Activated CD8-positive, alpha-beta memory T cell treated with anti-CD3 and anti-CD28 coated beads, Interleukin-2, amount 50 U/mL, for 24 hours (primary cell): ENCODE data around the gene HCN4.

Experiments used
- DNase-seq: peaks from one replicate; pipeline ENCODE4 v3.0.0-alpha.2; 2020; ENCODE audit errors: extremely low read depth

The HCN4 gene

DNA sequence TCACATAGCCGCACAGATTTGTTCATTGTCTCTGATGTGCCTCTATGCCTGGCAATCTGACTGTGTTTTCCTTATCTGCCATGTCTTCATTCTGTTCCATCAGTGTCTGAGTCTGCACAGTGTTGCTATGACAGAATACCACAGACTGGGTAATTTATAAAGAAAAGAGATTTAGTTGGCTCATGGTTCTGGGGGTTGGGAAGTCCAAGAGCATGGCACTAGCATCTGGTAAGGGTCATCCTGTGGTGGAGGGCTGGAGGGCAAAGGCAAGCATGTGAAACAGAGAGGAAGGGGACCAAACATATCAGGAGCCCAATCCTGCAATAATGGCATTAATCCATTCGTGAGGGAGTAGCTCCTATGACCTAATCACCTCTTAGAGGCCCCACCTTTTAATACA lies 11.9 kb upstream of the HCN4 start:
- DNase-seq: no peak

DNA sequence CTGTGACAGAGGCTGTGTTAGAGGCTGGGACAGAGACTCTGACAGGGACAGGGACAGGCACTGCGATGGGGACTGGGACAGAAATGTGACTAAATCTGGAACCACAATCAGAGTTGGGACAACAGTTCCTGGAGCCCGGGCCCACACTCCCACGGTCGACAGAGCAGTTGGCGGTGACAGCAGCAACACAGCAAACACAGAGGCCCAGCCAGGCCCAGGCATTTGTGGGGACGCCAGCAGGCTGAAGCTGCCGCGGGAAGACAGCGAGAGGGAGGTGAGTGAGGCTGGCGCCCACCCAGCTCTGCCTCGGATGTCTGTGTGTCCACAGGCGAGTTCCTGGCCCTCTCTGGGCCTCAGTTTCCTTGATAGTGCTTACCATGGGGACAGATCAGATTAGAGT lies 9.3 kb upstream of the HCN4 start:
- no peak for DNase-seq

DNA sequence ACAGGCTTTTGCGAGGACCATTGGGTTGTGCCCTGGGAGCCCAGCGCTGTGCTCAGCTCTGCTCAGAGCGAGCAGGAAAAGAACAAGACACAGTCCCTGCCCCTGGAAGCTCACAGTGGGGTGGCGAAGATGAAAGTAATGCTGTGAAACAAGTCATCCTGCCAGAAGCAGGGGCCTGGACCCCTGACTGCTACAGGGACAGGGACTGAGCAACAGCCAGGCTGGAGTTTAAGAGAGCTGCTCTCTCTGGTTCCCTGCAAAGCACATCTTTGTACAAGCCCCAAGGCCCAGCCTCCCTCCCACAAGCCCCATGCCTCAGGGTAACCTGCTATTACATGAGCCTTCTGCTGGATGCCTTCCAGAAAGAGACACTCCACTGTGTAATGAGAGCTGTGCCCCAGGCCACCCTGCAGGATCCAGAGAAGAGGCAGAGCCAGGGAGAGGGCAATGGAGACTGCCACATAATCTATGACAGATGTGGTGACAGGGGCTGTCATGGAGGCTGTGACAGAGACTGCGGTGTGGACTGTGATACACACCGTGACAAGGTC lies 7.1 kb upstream of the HCN4 start:
- DNase-seq: no peak

DNA sequence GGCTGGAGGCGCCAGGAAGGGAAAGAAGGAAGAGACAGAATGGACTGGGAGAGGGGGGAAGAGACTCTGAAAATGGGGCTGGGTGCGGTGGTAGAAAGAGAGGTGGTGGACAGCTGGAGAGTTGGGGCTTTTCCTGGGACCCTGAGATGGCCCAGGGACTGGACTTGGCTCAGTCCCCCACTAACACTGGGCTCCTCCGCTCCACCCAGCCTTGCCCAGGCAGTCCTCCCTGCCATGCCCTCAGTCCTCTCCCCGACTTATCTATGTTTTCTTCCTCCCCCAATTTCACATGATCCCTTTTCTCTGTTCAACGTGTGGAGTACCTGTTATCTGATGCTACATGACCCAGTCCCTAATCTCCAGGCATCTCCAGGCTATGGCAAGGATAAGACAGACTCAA lies 6.3 kb upstream of the HCN4 start:
- DNase-seq: no peak

DNA sequence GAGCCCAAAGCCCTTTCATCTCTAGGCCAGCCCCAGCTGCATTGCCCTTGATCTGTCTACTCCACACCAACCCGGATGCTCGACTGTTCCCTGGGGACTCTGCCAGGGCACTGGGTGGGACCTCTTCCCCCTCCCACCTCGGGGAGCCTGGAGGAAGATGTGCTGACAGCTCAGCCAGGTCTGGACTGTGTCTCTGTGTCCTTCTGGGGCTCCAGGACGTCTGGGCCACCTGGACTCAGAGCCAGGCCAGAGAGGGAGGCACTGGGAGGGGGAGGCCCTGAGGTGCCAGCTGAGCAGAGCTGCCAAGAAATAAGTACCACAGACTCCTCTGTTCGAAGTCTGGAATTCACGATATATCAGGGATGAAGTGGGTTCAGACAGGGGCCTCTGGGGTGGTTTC lies 5.8 kb upstream of the HCN4 start:
- no peak for DNase-seq

DNA sequence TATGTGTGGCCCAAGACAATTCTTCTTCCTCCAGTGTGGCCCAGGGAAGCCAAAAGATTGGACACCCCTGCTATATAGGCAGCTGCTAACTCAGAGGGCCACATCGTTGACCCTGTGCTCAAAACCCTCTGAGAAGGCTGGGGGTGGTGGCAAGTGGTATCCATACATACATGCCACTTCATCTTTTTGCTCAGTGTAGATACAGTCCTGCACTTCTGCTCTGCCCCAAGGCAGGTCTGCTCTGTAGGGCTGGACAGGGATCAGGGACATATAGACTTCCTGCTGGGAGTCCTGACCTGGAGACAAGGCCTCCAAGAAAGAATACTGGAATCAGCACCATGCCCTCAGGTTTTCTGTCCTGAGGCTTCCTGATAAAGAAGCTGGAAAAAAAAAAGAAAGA lies 4.5 kb upstream of the HCN4 start:
- no peak for DNase-seq

DNA sequence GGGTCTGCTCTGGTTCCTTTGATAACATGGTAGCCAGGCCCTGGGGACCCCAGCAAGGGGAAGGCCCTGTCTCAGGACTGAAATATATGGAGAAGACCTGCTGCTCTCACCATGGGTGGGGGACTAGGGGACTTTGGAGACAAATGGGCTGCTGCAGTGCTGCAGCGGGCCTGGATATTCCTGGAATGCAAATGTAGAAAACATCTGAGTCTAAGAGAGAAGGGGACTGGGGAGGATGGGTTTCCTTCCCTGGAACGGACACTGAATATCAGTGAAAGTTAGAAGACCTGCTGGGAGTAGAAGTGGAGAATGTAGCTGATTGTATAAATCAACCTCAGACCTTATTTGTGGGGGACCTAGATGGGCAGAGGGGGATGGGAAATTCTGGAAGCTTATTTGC lies 3.1 kb upstream of the HCN4 start:
- no peak for DNase-seq

DNA sequence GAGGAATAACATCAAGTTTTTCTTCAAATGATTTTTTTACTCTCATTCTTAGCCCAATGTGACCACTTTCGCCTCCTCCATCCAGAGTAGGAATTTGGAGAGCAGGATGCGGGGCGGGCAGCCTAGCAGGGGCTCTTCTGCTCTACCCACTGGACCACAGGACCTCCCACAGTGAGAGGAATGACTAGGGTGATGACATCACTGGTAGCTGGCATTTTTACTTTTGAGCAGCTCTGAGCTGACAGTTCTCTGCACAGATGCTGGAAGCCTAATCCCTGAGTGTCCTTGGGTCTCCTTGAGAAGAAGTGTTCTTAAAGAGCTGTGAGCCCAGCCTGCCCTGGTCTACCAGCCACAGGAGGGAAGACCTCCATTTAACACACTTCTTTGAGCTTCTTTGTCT lies 1.4 kb upstream of the HCN4 start:
- DNase-seq: no peak

DNA sequence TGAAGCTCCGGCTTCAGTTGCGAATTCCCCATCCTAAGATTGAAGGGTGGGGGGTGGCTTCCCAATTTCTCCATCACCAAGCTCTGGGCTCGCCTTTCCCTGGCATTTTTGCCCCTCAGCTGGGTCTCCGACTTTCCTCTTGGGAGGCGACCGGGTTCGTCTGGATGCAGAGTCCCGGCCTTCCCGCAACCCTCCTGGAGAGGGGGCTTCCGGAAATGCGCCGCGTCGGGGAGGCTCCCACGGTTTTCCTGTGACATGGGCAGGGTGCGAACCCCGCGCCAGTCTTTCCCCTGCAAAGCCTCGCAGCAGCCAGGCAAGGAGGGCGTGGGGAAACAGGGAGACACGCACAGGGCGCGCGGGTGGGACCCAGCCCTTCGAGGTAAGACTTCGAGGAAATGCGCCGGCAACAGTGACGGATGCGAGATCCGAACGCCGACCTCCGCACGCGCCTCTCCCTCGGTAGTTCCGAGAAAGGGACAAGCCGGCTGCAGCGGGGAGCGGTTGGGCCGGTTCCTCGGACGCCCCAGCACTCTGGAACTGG lies 466 bp upstream of the HCN4 start:
- DNase-seq: no peak

DNA sequence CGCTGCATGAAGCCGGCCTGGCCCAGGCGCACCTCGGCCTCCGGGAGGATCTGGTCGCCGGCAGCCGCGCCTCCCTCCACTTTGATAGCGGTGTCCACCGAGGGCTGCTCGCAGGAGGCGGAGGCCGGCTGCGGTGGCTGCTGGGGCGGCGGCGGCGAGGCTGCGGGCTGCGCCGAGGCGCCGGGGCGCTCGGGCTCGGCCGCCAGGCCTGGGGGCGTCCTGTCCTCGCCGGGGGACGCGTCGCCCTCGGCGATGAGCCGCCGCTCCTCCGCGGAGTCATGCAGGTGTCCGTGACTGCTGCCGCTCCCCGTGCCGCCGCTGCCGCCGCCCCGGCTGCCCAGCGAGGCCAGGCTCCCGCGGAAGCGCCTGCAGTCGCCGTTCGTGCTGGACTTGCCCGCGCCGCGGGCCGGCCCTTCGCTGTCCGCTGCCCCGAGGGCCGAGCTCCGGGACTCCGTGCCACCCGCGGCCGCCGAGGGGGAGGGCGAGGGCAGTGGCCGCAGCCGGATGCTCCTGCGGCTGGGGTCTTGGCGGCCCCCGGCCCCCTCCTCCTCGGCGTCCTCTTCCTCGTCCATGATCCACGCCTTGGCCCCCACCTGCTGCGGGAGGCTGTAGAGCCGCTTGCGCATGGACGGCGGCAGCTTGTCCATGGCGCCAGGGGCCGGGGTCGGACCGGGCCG lies 996 bp downstream of the HCN4 start:
- no peak for DNase-seq

DNA sequence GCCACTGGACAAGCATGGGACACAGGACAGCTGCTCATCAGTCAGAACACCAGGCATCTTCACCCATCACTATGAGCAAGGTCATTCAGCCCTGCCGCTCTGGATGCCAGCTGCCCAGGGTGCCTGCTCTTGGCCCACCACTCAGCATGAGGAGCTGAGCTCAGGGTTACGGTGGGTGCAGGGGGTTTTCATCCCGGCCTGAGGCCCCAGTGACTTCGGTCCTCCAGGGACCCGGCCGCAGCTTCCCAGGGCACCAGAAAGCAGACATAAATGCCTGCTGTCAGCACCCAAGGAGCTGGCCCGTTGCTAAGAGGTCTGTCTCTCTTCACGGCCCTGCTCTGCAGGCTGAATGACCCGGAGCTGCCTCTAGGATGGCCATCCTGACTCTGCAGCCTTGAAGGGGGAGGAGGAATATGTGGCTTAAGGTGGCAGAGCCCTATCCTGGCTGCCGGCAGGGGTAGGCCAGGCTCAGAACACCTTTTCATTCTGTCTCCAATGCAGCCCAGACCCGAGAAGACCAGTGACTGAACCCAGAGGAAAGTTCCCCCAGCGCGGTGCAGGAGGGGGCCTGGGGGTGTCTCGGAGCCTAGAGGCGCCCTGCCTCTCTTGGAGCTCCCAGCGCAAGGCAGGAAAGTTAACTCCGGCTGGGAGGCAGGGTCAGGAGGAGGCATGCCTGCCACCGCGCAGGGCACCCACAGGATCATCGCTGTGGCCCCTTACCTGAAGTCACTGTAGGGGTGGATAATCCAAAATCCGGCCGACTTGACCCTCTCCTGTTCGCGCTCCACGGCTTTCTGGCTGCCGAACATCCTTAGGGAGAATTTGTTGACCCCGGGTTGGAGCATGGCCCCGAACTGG lies 1.8 kb downstream of the HCN4 start:
- no peak for DNase-seq

DNA sequence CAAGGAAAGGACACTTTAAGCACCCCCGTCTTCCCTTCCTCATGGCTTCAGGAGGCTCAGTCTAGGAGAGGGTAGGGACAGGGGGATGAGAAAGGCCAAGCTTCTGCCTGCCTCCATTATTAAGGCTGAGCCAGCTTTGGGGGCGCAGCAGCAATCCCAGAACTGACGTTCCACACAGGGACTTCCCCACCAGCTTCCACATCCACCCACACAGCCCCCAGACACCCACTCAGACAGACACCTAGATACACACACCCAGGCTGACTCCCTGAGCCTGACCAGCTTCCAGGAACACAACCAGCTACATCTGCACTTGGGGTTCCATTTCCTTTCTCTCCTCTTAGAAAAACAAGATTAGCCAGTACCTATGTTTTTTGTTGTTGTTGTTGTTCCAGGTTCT lies 4.7 kb downstream of the HCN4 start:
- DNase-seq: no peak

DNA sequence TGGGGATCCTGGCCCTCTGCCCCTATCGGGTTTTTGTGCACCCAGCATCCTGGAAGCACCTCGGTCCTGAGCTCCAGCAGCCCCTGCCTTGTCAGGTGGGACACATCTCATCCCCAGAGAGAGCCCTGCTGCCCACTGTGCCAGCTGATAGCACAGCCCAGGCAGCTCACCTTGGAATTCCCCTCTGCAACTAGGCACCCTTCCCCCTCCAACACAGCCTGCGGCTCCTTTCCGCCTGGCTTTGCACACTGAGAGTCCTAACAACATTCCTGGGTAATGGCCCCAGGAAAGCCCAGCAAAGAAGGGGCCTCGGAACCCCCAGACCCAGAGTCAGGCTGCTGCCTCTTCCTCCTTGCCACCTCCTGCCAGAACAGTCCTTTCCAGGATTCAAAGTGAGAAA lies 5.9 kb downstream of the HCN4 start:
- DNase-seq: no peak

DNA sequence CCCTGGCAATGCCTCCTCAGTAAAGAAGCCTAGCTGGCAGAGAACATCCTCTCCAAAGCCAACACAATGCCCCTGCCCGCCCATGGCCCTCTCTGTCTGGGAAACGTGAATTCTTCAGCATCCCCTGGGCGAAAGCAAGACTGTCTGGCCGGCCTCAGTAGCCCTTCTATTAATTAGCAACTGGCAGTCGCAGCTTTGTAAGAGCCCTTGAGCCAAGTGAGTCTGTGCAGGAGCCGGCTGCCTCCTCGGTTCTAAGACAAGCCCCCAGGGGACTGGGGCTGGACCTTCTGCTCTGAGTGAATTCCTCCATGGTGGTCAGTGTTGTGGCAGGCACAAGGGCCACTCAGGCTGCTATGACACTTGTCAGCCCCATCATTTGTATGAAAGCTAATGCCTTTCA lies 7.4 kb downstream of the HCN4 start:
- no peak for DNase-seq

DNA sequence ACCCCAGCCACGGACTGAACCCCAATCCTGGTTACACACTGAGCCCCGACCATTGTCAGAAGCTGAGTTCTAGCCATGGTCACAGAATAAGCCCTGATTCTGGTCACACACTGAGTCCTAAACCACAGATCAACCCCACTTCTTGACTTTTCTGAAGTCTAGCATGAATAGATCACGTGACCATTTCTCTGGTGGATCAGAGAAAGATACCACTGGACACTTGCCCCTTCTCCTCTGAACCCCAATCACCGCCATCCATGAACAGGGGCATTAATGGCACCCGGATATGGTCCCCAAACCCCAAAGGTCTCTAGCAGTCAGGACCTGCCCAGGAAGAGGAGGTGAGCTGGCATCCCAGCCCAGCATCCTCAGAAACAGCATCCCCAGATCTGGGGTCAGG lies 9.1 kb downstream of the HCN4 start:
- no peak for DNase-seq

DNA sequence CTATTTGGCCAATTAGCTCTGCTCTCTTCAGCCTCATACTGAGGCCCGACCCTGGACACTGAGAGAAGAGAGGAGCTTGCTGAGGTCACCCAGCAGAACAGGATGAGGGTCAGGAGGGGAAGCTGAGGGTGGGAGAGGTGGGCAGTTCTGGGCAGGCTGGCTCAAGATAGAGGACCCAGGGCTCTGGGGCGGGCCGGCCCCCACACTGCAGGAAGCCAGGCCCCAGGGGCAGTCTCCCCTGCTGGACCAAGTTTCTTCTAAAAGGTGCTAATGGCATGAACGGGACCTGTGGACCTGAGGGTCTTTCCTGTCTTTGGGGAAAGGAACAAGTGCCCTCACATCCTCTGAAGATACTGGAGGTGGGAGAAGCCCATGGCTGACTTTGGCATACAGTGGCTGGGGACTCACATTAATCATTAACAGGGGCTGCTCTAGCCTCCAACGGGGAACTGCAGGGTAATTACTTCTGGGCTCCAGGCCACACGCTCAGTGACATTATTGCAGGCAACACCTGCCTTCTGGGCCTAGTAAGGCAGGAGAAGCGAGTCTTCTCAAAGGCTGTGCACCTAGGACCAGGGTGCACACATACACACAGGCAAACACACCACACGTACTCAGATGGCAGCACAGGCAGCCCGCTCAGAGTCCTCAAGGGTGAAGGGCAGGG lies 10.6 kb downstream of the HCN4 start:
- DNase-seq: no peak

DNA sequence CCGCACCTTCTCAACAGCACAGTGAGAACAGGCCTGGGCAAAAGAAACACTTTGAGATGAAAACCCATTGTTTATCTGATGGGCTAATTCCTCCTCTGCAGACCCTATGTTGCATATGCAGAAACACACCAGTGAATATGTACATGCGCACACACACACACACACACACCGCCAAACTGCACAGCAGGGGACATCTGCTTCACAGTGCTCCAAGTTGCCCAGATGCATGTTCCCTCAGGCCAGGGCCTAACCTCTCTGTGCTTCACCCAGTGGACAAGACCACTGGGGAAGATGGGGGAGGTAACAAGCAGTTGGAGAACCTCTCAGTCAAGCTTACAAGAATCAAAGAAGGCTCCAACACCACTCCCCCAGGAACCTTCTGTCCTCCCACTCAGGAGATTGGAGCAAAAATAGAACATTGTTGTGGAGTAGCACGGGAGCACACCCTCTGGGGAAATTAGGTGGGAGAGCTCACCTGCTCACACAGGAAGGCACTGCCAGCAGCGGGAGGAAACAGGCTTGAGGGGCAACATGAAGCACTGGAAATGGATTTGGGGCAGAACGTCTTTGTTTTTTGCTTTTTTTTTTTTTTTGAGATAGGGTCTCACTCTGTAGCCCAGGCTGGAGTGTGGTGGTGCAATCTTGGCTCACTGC lies 13.0 kb downstream of the HCN4 start:
- no peak for DNase-seq

DNA sequence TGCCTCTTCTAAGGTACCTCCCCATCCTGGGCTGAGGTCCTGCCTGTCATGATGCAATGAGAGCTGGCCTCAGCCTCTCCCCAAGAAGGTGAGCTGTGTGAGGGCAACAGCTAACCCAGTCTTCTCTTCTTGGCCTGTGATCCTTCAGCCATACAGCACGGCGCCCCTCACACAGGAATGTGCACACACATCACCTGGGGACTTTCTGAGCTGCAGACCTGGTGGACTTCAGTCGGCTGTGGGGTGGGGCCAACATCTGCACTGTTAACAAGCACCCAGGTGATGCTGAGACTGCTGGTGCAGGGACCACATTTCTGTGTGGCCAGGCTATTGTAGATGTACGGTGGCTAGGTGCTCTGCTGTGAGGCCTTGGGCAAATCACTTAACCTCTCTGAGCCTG lies 14.5 kb downstream of the HCN4 start:
- no peak for DNase-seq

DNA sequence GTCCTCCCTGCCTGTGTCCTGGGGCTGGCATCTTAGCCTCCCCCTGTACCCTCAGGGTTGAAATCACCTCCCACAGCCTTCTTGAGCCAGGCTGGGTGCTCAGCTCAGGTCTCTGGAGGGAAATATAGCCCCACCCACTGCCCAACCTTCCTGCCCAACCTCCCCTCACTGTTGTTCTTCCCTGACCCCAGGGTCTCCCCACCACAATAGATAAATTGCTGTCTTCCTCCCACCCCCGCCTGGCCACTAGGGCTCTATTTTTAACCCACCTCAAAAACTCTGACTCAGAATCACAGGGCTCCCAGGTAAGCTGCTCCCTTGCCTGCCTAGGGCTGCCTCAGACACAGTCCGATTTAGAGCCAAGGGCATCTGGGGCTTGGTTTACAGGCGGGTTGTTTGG lies 15.0 kb downstream of the HCN4 start:
- DNase-seq: no peak

DNA sequence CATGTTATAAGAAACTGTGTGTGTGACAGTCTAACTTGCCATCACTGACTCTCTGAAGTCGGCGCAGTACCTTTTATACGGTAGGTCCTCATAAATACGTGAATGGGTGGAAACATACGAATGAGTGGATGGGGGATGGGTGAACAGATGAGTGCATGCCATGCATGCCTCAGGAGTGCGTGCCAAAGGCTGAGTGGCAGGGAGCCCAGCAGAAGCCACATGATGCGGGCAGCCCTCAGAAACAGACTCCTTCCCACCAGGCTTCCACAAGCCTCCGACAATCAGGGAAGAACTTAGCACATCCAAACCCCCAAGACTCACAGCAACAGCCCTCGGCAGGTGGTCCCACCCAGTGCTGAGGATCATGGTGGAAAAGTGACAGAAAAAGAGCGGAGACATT lies 16.7 kb downstream of the HCN4 start:
- no peak for DNase-seq

DNA sequence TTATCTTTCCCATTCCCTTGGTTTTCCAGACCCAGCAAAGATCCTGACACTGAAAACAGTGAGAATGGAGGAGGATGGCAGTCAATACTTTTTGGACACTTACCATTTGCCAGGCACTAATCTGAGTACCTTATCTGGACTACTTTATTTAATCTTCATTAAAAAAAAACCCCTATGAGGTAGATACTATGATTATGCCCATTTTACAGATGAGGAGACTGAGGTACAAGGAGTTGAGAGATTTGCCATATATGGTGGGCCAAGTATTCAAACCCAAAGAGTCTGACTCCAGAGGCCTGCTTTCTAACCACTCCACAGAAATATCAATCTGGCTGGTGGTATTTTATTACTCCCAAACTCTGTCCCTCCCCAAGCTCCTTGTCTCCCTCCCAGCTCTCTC lies 19.6 kb downstream of the HCN4 start:
- DNase-seq: no peak

DNA sequence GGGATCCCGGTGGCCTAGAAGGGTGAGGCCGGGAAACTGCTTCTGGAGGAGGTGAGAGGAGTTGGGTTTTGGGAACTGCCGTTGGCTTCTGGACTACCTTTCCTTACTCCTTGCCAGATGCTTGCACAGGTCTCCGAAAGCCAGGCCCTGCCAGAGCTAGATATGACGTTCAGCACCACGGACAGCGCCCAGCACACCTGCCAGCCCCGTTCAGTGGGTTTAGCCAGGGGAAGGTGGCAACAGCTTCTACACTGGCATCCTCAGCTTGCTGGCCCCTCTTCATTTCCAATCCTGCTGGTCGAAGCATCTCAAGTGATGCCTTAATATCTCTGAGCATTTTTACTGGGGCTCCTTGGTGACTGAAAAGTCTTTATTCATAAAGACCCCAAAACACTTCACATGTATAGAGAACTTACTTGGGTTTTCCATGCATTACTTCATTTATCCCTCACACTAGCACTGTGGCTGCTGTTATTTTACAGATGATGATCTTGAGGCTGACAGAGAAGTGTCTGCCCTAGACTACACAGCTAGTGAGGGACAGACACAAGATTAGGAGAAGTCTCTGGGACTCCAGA lies 21.9 kb downstream of the HCN4 start:
- no peak for DNase-seq
